Measurements from ENCODE around the gene BPIFA3.
"Not testable (repeated sequence)": the region's sequence is repeated elsewhere in the genome, so short reads cannot be mapped to it uniquely, and the experiment has no call there.

Gene BPIFA3

DNA sequence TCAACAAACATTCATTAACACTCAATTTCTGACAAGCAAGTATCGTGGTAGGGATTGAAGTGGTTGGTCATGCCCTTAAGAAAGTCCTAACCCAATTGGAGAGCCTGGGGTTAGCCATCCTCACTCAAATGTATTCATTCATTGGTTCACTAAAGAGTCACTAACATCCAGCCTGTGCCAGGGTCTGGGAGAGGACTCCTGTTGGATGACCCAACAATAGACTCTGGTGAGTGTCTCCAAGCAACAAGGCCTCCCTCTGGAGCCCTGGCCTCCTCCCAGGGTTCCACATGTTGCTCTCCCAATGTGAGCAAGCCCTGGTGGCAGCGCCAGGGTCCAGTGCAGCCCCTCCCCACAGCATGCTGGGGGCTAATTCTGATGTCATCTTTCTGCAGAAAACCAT is at the start of gene BPIFA3:
BPIFA3 (plus strand) TSS at position 301 of the 400 bp plus-strand sequence. CDS start 185 bp downstream, outside the sequence.
- DNase-seq = no peak

DNA sequence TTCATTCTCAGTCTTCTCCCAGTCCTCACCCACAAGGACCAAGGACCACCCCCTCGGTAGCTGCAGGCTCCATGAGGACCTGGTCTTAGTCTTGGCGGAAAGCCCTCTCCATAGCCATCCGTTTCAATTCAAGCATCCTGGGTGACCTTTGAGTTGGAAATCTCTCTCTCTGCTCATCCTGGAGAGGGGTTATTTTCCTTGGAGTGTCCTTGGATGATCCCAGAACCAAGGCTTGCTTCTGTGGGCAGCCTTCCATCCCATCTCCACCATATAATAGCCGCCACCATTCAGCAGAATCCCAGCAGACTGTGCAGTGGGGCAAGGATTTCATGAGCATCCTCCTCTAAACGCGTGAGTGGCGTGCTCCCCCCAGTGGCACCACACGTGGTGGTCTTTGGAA is 49.3 kb upstream of the BPIFA3 start, which contains the start of gene BPIFA2:
BPIFA2 (plus strand) TSS at position 301 of the 400 bp plus-strand sequence. CDS start 987 bp downstream, outside the sequence.
- no peak for DNase-seq

DNA sequence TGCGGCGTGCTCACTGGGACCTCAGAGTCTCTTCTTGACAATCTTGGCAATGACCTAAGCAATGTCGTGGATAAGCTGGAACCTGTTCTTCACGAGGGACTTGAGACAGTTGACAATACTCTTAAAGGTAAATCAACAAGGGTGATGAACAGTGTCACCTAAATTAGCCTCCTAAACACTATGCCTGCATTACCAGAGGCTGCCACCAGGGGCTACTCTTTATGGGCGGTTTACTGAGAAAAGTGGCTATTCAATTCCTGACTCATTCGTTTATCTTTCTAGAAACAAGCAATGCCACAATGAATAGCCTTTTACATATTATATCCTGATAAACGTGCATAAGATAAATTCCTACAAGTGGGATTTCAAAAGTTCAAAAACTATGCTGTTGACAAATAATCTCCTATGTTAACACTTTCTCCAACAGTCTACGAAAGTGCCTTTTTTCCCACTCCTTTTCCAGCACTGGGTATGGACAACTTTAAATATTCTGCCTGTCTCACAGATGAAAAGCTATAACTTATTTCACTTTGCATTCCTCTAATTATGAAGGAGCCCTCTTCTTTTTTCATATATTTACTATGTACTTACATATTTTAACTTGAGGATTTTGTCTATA is 47.9 kb upstream of the BPIFA3 start:
- peak; percentile 13 to 23 for DNase-seq

DNA sequence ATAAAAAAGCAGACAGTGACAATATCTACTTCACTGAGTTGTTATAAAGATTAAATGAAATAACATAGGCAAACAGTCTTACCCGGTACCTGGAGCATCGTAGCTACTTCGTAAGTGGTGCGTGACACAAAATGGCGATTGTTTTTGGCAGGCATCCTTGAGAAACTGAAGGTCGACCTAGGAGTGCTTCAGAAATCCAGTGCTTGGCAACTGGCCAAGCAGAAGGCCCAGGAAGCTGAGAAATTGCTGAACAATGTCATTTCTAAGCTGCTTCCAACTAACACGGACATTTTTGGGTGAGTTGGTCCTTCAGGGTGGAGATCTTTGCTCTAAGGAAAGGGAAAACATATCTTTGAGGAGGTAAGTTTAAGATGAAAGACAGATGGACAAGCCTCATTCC is 44.4 kb upstream of the BPIFA3 start:
- DNase-seq = no peak

DNA sequence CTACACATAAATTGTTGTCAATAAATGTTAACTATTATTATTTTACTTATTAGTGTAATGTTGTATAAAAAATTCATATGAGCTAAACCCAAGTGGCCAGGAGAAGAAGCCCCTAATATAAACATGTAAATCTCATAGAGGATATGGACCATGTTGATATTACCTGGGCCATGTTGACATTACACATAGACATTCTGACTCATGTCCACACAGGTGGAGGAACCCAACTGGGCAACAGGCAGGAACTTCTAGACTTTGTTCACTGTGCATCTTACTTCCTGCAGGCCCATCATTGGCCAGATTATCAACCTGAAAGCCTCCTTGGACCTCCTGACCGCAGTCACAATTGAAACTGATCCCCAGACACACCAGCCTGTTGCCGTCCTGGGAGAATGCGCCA is 42.0 kb upstream of the BPIFA3 start:
- no peak for DNase-seq

DNA sequence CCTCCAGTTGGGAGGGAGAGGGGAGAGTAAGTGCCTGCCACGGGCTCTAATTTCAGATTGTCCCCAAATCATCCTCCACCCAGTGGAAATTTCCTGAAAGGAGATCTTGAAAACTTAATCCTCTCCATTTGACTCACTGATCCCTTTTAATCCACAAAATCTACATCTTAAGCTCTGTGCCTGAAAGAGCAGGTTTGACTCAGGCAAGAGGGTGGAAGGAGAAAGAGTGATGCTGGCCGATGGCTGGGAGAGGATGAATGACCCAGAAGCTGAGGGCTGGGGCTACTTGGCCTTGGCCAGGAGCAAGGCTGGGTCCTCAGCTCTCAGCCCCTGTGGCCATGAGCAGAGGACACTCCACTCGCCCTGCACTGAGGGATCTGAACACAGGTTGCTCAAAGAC is 41.1 kb upstream of the BPIFA3 start:
- no peak for DNase-seq

DNA sequence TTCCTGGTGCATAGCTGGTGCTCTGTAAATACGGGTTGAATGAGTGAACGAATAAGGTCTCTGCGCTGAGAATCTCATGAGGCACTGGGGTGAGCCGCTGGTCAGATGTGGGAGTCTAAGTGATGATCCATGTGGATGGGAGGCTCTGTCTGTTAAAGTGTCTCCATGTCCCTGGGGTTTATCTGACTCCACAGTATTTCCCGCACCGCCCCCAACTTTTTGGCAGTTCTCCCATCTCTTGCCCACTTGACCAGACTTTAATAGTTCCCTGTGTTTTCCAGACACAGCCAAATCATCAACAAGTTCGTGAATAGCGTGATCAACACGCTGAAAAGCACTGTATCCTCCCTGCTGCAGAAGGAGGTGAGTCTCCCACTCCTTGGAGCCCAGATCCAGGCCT is 39.3 kb upstream of the BPIFA3 start:
- DNase-seq = no peak

DNA sequence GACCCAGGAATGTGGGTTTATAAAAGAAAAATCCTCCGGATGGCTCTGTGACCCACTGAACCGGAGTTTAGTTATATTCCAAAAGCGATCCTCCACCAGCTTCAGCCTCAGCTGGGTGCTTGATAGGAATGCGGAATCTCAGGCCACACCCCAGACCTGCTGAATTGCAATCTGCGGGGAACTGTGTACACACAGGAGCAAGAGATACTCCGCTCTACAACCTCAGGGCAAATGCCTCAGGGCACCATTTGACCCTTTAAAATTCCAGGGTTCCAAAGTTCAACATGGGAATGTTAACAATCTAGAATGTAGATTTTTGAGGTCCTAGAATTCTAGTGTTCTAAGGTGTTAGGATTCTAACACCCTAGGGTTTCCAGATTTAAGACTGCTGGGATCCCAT is 38.4 kb upstream of the BPIFA3 start:
- DNase-seq = no peak

DNA sequence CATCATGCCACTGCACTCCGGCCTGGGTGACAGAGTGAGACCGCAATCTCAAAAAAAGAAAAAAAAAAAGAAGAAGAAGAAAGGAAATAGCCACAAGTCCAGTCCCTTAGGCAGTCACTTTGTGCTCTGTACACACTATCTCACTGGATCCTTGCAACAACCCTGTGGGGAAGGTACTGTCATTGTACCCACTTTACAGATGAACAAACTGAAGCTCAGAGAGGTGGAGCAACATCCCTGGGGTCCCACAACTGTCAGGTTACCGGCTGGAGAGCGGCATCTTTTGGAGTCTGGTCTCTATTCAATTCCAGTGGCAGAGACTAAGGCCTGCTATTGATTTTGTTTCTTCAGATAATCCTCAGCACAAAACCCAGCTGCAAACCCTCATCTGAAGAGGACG is 37.0 kb upstream of the BPIFA3 start:
- DNase-seq = no peak

DNA sequence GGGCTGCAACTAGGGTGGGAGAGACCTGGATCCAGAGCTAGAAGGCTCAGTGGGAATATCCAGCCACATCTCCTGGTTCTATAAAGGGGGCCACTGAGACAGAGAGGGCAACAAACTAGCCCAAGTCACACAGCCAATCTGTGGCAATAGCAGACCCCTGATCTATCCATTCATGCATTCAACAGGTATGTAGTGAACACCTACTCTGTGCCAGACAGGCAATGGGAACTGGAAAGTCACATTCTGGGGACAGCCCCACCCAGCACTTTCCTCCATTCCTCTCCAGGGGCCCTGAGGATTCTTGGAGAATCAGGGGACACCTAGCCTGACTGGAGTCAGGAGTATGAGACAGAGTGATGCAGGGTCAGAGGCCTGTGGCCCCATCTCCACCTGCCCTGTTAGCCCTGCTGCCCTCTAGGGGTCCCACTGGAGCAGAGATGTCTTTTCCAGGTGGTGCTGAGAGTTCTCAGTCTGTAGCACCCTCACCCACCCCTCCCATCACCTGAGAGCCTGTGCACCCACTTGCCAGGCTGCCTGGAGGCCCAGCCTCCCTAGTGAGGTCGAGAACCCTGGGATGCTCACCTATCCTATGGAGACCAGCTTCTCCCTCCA is 35.6 kb upstream of the BPIFA3 start:
- no peak for DNase-seq

DNA sequence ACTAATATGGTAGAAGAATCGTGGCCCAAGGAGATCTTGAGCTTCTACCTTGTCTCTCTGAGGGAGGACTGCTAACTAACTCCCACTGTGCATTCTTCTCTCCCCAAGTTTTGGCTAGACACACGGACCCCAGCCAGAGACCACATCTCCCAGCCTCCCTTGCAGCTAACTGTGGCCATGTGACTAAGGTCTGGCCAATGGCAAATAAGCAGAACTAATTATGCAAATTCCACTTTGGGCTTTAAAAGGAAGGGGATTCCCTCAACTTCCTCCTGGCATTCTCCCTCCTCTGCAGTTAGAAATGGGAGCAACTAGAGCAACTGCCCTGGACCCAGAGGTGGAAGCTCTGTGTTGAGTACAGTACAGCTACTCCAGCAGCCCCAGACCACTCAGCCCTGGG is 33.8 kb upstream of the BPIFA3 start:
- DNase-seq = no peak

DNA sequence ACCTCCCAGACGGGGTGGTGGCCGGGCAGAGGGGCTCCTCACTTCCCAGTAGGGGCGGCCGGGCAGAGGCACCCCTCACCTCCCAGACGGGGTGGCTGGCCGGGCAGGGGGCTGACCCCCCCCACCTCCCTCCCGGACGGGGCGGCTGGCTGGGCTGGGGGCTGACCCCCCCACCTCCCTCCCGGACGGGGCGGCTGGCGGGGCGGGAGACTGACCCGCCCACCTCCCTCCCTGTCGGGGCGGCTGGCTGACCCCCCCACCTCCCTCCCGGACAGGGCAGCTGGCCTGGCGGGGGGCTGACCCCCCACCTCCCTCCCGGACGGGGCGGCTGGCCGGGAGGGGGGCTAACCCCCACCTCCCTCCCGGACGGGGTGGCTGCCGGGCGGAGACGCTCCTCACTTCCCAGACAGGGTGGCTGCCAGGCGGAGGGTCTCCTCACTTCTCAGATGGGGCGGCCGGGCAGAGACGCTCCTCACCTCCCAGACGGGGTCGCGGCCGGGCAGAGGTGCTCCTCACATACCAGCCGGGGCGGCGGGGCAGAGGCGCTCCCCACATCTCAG is 32.0 kb upstream of the BPIFA3 start:
- not testable (repeated sequence) for DNase-seq

DNA sequence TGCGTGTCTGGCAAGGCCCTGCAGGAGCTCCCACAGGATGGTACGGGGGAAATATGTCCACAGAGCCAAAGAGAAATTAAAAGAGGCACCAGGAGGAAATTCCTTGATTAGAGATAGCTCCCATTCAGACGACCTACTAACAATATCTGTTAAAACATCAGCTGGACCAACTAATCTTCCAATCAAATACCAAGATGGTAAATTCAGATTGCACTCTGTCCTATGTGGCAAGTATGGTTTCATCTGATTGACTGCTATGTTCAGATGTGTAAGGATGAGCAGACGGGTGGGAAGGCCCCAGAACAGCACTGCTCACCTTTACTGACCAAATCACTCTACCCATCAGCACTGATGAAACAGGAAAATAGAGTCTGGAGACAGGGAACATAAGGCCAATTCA is 29.7 kb upstream of the BPIFA3 start:
- DNase-seq = no peak

DNA sequence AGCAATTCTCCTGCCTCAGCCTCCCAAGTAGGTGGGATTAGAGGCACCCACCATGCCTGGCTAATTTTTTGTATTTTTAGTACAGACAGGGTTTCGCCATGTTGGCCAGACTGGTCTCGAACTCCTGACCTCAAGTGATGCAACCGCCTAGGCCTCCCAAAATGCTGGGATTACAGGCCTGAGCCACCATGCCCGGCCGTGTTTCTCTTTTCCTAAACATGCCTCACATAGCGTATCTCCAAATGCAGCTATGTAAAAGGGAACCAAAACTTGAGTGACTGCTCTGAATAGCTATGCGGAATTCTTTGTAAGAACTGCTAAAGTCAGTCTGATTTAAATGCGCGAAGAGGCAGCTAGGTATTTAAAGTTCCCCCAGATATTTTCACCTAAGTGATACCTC is 28.7 kb upstream of the BPIFA3 start:
- DNase-seq = no peak

DNA sequence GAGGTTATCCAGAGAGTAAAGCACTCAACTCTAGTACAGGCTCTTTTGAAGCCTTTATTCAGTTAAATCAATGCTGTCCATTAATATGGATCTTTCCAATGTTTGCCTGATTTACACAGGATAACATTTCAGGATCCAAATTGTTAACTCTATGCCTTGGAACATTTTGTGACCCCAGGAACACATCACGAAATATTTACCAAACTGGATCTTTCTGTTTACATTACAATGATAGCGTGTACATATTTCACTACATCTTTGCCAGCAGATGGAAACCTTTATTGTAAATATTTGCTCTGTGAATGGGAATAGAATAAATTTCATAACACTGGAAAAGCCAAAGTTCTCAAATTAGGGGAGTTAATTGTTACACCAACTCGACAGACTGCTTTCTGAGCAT is 25.7 kb upstream of the BPIFA3 start:
- DNase-seq = no peak

DNA sequence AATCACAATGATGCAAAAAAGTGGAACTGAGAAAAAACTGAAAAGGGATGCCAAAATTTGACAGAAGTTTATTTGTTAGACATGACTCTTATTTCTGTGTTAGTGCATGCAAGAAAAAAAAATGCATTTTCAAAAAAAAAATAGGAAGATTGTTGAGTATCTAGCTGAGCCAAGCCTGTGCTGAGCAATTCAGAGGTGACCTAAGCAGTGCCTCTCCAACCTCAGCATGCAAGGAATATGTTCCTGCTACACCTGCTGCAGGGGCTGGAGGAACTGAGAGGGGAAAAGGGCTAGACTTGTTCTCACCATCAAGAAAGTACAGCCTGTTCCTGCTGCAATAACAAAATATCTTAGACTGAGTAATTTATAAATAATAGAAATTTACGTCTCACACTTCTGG is 25.2 kb upstream of the BPIFA3 start:
- no peak for DNase-seq

DNA sequence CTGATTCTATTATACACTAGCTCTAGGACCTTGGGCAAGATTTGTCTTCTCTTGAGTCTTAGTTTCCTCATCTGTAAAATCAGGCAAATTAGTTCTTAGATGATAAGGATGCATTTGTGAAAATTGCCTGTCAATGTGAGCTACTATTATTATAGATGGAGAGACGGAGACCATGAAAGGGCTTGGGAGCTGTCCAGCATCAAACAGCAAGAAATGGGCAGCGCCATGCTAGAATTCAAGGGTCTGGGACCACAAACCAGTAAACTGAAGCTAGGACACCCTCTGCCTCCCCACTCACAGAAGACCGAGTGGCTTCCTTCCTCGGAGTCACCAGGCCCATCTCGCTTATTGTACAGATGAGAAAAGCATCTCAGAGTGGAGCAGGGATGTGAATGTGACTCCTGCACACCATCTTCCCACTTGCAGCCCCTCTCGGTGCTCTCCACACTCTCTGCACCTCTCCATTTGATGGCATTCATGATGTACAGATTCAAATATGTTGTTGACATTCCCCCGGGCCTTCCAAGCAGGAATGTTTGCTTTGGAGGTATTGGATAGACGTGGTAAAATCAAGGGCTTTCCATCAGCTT is 24.1 kb upstream of the BPIFA3 start:
- DNase-seq = no peak

DNA sequence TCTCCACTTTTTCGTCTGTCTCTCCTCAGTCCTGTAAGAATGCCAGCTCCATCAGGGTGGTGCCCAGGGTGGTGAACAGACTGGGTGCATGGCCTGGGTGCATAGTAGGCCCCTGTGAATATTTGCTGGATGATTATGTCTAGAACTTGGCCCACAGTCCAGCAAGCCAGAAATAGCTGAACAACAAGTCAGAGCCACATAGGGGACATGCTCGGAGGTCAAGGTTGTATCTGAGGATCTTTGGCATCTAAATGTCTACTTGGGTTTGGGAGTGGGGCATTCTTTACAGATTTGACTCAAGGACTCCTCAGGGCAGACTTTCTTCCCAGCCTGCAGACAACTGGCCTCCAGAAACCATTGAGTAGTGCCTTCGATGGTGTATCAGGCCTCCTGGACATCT is 18.1 kb upstream of the BPIFA3 start:
- DNase-seq = no peak

DNA sequence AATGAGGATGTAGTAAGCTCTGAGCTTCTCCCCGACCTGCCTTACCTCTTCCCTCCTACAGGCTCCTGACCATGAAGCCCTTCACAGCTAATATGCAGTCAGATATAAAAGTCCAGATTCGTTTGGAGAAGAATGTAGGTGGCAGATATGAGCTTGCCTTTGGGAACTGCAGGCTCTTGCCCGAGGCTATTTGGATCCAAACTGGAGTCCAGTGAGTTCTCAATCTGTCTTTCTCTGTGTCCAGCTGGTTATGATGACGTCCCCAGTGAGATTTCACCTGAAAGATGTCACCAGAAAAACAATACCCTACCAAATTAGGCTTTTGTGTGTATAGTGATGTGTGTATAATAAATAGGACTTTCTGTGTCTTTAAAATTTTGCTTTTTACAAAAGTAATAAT is 14.7 kb upstream of the BPIFA3 start:
- DNase-seq = no peak

DNA sequence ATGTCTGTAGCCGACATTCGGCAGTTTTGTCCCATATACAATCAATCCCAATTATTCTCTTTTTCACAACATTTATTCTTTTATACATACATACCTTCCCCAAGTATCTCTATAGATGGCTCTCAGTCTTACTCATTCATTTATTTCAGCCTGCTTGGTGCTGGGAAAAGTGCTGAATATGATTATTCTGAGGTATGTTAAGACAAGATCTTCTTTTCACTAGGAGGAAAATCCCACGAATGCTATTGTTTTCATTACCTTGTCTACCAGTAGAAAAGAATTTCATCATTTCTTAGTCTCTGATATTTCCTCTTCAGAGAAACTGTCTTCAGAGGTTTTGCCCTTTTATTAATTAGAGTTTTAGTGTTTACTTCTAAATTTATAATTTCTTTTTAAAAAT is 13.7 kb upstream of the BPIFA3 start:
- DNase-seq = no peak

DNA sequence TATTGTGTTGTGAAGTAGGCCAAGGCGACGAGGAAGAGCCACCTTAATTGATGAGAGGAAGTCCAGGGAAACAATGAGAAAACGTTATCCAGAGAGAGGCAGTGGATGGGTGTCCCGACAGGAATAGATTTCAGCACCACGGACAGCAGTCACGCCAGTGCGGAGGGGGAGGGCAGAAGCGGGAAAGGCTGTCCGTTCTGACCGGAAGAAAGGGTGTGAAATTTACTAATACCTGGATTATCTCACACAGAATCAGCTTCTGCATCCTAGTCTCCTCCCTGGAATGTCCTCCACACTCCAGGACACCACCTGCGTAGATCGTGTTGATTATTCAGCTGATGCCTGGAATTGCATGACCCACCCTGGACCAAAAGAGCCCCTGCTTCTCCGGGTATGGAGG is 7.4 kb upstream of the BPIFA3 start:
- peak; percentile 30 to 56 for DNase-seq

DNA sequence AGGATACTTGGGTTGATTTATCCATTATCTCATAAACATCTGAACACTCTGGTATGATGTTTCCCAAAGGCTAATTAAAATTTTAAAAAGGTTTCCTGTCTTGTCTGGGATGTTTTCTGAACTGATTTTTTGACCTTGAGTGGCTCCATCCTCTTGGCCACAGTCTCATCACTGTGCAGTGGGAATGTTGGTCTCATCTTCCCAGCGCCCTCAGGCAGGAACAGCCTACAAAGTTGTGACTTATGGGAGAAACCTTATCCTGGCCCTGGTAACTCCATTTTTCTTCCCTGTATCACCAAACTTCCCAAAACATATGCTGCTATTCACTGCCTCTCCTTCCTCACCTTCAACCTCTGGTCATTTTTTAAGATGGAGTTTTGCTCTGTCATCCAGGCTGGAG is 6.8 kb upstream of the BPIFA3 start:
- DNase-seq = no peak

DNA sequence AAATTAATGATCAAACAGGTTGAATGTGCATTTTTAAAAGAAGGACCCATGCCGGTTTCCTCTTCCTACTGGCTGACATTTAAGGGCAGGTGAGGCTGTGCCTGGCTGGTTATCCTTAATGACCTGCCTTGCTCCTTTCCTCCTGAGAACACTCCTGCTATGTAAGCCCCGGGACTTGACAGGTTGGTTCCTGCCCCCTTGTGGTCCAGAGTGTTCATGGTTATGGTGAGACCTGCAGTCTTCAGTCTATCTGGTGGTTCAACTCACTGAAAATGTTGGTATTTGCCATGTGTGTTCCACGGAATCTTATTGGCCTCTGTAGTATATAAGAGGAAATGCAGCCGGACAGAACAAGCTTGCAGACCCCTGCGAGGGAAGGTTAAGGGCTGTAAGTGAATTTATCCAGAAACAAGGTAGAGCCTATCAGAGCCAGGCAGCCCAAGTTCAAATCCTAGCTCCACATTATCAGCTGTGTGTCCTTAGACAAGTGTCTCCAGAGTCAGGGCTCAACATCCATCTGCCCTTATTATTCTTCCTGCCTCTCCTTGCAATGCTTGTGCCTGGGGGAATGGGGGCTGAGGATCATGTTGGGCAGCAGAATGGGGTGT is 5.2 kb upstream of the BPIFA3 start:
- peak; percentile 36 to 68 for DNase-seq

DNA sequence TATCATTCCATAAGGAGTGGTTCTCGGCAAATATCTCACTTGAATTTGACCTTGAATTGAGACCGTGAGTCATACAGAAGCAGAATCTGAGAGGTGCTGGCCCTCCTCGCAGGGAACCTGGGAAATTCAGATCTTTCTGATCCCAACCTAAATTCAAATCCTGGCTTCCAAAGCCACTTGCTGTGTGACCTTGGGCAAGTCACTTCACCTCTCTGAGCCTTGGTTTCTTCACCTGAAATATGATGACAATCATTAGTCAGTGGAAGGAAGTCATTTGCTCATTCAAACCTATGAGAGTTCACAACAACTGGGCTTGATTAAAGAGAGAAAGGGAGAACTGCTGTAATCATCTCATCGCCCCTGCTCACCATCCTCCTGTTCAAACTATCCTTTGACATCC is 7.2 kb downstream of the BPIFA3 start:
- no peak for DNase-seq
